Fibroblast of mammary gland (primary cell): ENCODE measurements around the gene PAQR6.

Source experiments
- DNase-seq: peaks from one replicate; pipeline ENCODE4 v3.0.0-alpha.2; 2010; ENCODE audit warnings: low read depth
- H3K4me3 ChIP-seq: 2 replicates; pipeline ENCODE4 v1.5.1; 2011; ENCODE audit warnings: low read depth, mild to moderate bottlenecking, low read length, moderate library complexity; ENCODE audit not compliant: control insufficient read depth
- CTCF ChIP-seq: conservative IDR thresholded peaks from 2 replicates; pipeline ENCODE4 v1.5.1; 2011; ENCODE audit warnings: low read depth, low read length, inconsistent platforms; ENCODE audit not compliant: control insufficient read depth, insufficient read depth

The PAQR6 gene, protein sequence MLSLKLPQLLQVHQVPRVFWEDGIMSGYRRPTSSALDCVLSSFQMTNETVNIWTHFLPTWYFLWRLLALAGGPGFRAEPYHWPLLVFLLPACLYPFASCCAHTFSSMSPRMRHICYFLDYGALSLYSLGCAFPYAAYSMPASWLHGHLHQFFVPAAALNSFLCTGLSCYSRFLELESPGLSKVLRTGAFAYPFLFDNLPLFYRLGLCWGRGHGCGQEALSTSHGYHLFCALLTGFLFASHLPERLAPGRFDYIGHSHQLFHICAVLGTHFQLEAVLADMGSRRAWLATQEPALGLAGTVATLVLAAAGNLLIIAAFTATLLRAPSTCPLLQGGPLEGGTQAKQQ

GRCh38 chr1:156247460-156248322 lies at the start of gene PAQR6:
Gene PAQR6, minus strand, starts transcription at chr1:156248056. Its CDS starts 1,325 bp downstream, at chr1:156246731.
- no peak for DNase-seq
- H3K4me3 ChIP-seq: no peak within 1 kb of the TSS
- TF ChIP-seq CTCF: no peak

DNA sequence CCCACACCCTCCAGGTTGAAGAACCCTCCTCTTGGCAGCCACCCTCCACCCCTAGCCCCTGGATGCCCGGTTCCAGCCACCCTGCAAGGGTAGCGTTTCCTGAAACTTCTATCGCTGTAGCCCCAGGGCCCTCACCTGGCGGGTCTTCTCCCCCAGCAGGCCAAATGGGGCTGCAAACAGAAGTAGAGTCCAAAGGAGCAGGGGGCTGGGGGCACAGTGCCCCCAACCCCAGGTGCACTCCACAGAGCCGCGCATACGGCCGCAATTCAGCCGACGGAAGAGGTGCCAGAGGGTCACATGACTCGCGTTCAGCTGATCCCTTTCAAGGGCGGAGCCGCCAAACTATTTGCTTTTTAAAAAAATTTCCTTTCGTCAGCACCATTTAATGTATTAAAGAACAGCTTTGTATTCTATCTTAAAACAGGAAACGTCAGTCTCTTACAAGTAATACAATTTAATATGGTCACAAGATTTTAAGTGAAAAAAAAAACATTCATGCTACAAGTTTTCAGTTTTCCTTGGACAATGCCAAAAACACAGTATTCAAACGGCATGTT lies 47.6 kb upstream of the PAQR6 start, which contains the start of gene GLMP:
Gene GLMP (minus strand): TSS at position 289 of the 557 bp plus-strand sequence. CDS start 34 bp downstream, at position 255.
- no peak for TF ChIP-seq CTCF
- H3K4me3 ChIP-seq: peak within 1 kb of the TSS; percentile 76
- peak; percentile 68 for DNase-seq

DNA sequence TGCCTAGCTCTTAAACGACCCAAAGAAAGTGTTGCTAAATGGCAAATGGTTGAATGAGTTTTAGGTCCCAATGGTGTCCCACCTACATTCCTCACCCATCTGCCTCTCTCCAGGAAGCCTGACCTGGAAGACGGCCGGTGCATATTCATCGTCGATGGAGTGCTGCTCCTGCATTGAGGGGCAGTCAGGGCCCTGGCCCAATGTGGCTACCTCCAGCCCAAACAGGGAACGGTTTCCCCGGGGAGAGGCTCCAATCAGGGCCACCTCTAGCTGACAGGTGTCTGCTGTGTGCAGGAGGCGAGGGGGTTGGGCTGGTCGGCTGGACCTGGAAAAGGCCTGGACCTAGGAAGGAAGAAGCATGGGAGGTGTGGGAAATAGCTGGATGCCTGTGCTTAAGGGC lies 46.0 kb upstream of the PAQR6 start:
- TF ChIP-seq CTCF: no peak
- no peak for DNase-seq
- no peak overlapping the region for H3K4me3 ChIP-seq

GRCh38 chr1:156293098-156293434 lies 45.2 kb upstream of the PAQR6 start:
- DNase-seq: no peak
- no peak overlapping the region for H3K4me3 ChIP-seq
- TF ChIP-seq CTCF: no peak

GRCh38 chr1:156291226-156292061 lies 43.6 kb upstream of the PAQR6 start:
- peak overlapping the region; percentile 66 for H3K4me3 ChIP-seq
- no peak for TF ChIP-seq CTCF
- peak; percentile 82 for DNase-seq

DNA sequence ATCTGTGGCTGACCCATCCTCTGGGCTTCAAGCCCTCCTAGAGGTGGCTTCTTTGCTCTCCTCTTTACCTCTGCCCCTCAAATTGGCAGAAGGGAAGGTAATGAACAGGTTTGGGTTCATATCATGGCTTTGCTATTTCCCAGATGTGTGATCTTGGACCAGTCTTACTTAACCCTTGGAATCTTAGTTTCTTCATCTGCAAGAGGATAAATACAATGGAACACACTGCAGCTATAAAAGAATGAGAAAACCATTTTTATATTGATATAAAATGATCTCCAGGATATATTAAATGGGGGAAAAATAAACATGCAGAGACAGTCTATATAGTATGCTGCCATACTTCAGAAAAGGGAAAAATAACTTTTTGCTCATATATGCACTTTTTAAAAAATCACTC lies 42.0 kb upstream of the PAQR6 start:
- no peak for TF ChIP-seq CTCF
- no peak overlapping the region for H3K4me3 ChIP-seq
- no peak for DNase-seq
